Muscle of arm (tissue), 12 donors: ENCODE measurements around the gene CABP5. TPM values are rescaled to one million over a fixed set of nuclear protein-coding genes. Genes with fewer than 3 reads are reported as not detected.

Source experiments
- DNase-seq: peaks from one replicate; pipeline ENCODE4 v3.0.0-alpha.2; 2013
- polyA plus RNA-seq, 12 donors: library from polyadenylated mRNA; unstranded; fragments of 120-200 nt; gene quantifications; one replicate each; pipeline ENCODE4 v1.2.1, GENCODE V29; 2013; ENCODE audit not compliant: insufficient read length in 12 of 12

Gene CABP5
- polyA plus RNA-seq, 12 donors = not detected

DNA sequence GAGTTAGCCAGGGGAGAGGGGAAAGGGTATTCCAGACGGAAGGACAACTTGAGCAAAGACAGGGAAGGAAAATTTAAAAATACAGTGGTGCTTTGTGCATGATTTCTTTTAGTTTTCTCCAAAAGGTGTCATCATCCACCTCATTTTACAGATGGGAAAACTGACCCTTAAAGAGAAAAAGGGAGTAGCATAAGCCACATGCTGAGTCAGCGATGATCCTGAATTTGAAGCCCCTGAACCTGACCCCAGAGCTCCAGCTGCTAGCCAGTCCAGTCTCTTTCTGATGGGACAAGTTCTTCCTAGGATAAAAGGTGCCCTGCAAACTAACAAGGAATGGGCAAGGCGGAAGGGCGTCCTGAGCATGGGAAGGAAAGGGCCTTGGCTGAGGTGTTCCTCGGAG is 10.3 kb downstream of the CABP5 start:
- no peak for DNase-seq

DNA sequence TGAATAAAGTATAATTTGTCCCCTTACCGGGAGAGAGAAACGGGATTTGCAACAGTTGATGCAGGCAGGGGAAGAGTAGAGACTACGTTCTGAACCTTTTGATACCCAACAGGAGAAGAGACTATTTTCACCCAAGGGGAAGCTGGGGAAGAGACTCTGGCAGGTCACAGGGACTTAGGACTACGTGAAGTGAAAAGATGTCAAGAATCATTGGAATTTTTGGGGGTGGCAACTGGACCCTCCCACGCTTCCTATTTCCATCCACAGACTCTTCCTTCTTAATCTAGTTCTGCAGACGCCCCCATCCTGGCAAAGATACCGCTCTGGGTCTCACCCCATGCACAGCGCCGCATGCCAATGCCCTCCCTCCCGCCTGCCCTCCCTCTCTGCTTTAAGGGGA is 13.8 kb downstream of the CABP5 start:
- DNase-seq = no peak

DNA sequence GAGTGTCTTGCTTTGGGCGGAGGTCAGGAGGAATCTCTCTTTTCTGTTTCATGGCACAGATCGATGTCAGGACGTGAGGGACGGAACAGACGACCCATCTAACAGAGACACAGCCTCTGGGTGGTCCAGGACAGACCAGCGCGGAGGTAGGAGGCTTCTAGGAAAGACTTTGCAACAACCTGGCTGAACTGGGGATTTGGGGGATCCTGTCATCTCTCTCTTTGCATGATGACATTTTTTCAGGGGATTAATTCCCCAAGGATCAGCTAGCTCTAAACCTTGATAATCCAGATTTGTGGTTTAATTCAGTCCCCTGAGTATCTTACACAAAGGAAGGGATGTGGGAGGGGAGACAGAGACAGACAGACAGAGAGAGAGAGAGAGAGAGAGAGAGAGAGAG is 14.4 kb downstream of the CABP5 start:
- no peak for DNase-seq

DNA sequence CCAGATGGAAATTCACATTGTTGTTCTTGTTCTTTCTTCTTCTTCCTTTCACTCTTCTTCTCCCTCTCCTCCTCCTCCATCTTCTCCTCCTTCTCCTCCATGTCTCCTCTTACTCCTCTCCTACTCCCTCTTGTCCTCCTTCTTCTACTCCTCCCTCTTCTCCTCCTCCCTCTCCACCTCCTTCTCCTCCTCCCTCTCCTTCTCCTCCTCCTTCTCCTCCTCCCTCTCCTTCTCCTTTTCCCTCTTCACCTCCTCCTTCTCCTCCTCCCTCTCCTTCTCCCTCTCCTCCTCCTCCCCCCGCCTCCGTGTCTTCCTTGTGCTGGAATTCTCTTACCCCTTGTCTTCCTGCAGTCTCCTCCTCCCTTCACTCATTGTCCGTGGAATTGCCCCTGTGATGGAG is 18.4 kb downstream of the CABP5 start:
- no peak for DNase-seq

DNA sequence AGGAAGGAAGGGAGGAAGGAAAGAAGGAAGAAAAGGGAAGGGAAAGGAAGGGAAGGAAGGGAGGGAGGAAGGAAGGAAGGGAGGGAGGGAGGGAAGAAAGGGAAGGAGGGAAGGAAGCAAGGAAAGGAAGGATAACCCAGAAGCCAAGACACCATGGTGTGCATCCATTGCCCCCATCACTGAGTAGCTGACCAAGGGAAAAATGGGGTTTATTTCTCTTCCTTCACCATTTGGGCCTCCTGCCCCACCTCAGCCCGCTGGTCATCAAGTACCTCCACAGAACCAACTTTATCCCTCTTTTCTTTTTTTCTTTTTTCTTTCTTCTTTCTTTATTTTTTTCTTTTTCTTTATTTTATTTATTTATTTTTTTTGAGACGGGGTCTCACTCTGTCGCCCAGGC is 20.4 kb downstream of the CABP5 start:
- DNase-seq = no peak

DNA sequence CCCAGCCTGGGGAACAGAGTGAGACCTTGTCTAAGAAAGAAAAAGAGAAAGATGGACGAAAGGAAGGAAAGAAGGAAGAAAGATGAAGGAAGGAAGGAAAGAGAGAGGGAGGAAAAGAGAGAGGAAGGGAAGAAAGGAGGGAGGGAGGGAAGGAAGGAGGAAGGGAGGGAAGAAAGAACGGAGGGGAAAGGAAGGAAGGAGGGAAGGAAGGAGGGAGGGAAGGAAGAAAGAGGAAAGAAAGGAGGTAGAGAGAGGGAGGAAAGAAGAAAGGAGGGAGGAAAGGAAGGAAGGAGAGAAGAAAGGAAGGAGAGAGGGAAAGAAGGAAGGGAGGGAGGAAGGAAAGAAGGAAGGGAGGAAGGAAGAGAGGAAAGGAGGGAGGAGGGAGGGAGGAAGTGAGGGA is 20.9 kb downstream of the CABP5 start:
- DNase-seq = no peak

DNA sequence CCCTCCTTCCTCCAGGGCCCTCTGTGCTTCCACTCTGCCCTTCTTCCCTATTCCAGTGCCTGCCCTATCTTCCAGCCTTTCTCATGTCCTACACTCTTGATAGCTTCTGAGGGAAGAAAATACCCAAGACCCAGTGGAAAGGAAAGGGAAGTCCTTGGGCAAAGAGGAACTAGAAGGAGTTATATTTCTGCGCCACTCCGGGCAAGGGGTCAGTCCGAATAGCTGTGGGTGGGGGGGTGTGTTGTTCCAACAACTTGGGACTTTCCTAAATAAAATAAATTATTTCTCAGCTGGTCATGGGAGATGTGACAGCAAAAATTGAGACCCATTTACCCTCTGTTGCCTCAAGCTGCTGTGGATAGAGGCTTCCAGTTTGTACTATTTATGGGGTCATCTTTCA is 23.2 kb downstream of the CABP5 start:
- no peak for DNase-seq

DNA sequence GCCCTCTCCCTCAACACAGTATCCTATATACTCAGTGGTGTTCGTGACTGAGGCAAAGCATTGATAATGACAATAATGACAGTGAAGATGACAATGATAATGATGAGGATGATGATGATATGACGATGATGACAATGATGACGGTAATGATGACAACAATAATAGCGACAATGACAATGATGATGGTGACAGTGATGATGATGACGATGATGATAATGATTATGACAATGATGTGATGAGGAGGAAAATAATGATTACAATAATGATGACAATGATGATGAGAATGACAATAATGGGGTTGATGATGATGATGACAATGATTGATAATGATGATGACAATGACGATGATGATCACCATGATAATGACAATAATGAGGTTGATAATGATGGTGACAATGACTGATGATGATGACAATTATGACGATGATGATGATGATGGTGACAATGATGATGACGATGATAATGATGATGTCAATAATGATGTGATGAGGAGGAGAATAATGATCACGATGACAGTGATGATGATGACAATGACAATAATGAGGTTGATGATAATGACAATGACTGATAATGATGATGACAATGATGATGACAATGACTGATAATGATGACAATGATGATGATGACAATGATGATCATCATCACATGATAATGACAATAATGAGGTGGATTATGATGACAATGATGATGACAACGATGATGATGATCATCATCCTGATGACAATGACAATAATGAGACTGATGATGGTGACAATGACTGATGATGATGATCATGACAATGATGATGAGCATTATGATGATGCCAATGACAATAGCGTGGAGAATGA is 32.7 kb downstream of the CABP5 start:
- DNase-seq = no peak

DNA sequence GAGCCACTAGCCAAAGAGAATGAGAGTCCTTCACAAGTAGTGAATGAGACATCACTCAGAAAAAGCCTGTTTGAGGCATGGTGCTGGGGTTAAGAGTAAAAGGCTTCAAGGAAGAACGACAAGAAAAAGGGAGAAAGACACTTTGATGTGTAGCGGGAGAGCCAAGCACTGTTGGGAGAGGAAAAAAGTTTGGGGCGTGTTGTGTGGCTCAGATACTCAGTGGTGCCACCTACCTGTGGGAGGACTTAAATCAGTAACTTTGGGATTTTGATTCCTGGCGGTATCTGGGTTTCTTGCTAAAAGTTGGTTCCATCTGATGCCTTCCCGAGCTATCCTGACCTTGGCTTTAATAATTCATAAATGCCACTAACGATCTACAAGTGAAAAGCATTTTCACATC is 37.1 kb downstream of the CABP5 start:
- no peak for DNase-seq

DNA sequence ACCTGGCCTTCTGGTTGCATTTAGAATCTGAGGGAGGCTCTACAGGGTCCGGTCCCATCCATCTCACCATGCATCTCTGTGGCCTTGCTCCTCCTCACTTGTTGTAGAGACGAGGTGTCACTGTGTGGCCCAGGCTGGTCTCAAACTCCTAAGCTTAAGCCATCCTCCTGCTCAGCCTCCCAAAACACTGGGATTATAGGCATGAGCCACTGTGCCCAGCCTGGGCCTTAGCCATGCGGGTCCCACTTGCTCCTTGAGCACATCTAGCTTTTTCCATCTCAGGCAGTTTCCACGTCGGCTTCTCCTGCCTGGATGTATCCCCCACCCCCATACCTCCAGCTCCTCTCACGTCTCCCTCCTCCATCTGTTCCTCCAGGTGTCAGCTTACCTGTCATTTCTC is 39.6 kb downstream of the CABP5 start:
- DNase-seq = no peak

DNA sequence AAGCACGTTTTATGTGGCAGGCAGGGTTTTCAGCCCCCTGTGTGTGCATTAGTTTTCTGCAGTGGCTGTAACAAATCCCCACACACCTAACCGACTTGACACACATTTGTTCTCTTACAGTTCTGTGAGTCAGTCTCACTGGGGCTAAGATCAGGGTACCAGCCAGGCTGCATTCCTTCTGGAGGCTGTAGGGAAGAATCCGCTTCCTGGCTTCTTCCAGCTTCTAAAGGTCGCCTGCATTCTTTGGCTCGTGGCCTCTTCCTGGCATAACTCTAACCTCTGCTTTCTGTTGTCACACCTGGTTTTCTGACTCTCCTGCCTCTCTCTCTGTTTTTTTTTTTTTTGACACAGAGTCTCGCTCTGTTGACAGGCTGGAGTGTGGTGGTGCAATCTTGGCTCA is 43.0 kb downstream of the CABP5 start:
- no peak for DNase-seq

DNA sequence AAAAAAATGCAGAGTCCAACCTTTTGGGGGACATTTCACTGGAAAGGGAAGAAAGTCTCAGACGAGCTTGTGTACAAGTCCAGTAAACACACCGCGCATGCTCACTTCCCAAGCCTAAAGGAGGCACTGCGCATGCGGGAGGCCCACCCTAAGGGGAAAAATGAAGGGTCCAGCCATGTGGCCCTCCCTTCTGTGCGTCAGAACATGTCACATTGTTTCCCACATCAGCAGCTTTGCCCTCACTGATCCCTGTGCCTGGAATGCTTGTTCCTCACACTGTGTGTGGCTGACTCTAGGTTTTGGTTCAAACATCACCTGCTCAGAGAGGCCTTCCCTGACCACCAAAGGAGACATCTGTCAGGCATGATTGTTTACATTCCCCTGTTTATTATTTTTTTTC is 45.1 kb downstream of the CABP5 start:
- no peak for DNase-seq

DNA sequence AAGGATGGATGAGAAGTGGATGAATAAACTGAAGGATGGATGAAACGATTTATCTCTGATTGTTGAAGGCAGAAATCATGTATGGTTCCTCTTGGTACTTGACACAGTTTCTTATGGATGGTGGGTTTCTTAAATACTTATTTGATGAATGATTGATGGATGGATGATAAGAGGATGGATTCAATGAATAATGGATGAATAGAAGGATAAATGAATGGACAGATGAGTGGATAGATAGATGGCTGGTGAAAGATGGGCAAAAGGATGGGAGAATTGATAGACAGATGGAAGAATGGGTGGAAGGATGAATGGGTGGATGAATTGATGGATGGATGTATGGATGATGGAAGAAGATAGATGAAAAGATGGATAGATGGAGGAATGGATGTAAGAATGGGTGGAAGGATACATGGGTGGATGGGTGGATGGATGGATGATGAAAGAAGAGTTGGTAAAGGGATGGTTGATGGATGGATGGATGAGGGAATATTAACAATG is 47.6 kb downstream of the CABP5 start:
- no peak for DNase-seq

DNA sequence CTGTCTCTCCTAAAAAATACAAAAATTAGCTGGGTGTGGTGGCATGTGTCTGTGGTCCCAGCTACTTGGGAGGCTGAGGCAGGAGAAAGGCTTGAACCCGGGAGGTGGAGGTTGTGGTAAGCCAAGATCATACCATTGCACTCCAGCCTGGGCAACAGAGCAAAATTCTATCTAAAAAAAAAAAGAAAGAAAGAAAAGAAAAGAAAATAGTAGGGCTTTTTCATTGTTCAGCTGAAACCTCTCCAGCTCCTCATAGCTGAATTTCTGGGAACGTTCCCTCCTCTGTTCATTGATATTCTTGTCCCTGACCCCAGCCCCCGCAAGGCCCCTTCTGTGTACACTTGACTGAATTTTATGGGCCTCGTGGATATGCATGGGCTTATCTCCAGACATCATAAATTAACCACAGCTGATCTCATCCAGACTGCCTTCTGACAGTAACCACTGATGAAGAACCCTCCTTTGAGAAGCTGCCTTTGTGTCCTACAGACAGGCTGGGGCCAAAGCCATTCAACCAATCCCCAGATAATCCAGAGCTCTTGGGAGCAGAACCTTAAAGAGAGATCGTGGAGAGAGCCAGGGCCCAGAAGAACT is 49.6 kb downstream of the CABP5 start, which contains the start of gene ELSPBP1:
TSS of gene ELSPBP1 (plus strand) at position 424 of the 594 bp plus-strand sequence. CDS start 14,036 bp downstream, outside the sequence.
- no peak for DNase-seq

DNA sequence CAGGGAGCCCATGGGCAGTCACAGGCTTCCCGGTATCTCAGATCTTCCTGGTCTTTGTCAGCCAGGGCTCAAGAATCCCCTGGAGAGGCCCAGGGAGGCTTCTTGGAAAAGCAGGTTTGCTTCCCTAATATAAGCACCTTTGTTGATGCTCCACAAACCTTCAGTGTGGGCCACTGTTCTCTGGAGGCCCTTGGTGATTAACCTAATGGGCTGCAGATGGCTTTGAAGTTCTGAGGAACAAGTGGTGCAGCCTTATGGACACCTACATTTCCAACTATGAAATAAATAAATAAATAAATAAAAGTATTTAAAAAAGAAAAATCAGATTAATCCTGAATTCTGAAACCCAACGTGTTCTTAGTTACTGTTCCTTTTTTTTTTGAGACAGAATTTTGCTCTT is 51.8 kb downstream of the CABP5 start, which contains the start of gene BSPH1:
TSS of gene BSPH1 (minus strand) at position 101 of the 400 bp plus-strand sequence. CDS start at position 12, 89 bp downstream.
- DNase-seq = no peak

DNA sequence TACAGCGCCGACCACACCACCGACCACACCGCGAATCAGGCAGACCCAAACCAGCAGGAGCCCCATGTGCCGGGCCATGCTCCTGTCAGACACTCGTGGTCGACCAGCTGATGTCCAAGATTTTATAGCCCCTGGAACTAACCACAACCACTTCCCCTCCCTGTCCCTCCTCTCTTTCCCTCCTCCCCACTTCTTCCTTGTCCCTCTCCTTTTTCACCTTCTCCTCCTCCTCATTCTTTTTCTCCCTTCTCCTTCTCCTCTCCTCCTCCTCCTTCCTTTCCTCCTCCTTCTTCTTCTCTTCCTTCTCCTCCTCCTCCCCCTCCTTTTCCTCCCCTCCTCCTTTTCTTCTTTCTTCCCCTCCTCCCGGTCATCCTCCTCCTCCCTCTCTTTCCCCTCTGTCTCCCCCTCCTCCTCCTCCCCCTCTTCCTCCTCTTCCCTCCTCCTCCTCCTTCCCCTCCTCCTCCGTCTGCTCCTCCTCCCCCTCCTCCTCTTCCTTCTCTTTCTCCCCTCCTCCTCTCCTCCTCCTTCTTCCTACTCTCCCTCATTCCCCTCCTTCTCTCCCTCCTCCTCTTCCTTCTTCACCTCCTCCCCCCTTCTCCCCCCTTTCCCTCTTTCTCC is 52.6 kb downstream of the CABP5 start:
- DNase-seq = no peak

Other genes with a start within 250 kb of the CABP5 start
- gene TPRX1, start 239.5 kb downstream of the CABP5 start, polyA plus RNA-seq = under 1 TPM in 1 of 12 donors, not detected in 11; 0.09 TPM
- gene CRX, start 222.1 kb downstream of the CABP5 start, polyA plus RNA-seq = under 1 TPM in 4 of 12 donors, not detected in 8; 0.04 to 0.08 (median 0.05) TPM
- not detected for gene TPRX2, start 184.8 kb downstream of the CABP5 start, polyA plus RNA-seq
- under 1 TPM in 3 of 12 donors, not detected in 9; 0.08 to 0.33 (median 0.14) TPM for gene SULT2A1, start 157.8 kb downstream of the CABP5 start, polyA plus RNA-seq
- gene BSPH1, start 51.9 kb downstream of the CABP5 start, polyA plus RNA-seq = not detected
- not detected for gene ELSPBP1, start 49.4 kb downstream of the CABP5 start, polyA plus RNA-seq
- 10 to 100 TPM in 11 of 12 donors, not detected in 1; 15.2 to 85.8 (median 46.0) TPM for gene PLA2G4C, start 66.7 kb upstream of the CABP5 start, polyA plus RNA-seq
- 10 to 100 TPM in 11 of 12 donors, not detected in 1; 16.7 to 50.4 (median 27.4) TPM for gene LIG1, start 126.3 kb upstream of the CABP5 start, polyA plus RNA-seq
- gene ZSWIM9, start 126.6 kb upstream of the CABP5 start, polyA plus RNA-seq = 10 to 100 TPM in 1 of 12 donors, 1 to 10 TPM in 10, not detected in 1; 3.9 to 12.9 (median 5.0) TPM
- 10 to 100 TPM in 11 of 12 donors, not detected in 1; 32.6 to 66.1 (median 46.1) TPM for gene CARD8, start 211.8 kb upstream of the CABP5 start, polyA plus RNA-seq
- gene ZNF114, start 226.0 kb upstream of the CABP5 start, polyA plus RNA-seq = 1 to 10 TPM in 11 of 12 donors, not detected in 1; 1.2 to 6.3 (median 3.3) TPM